NOMO-1 treated with dmso at 0.1 percent for 144 hours (cell line): ENCODE data around the gene ZNF428.

Experiments
- DNase-seq: peaks from one replicate; lab custom pipeline; 2025; ENCODE audit not compliant: unreplicated experiment; lab: John Stamatoyannopoulos, UW

Gene ZNF428

DNA sequence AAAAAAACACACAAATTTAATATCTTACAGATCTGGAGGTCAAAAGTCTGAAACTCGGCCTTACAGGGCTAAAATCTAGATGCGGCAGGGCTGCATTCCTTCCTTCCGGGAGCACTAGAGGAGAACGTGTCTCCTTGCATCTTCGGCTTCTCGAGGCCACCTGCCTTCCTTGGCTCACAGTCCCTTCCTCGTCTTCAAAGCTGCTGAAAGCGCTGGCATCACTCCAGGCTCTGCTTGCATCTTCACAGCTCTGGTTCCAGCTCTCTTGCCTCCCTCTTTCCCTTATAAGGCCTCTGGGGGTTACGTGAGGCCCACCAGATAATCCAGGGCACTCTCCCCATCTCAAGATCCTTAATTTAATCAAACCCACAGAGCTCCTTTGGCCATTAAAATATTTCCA, 54.6 kb downstream of the ZNF428 start:
- no peak for DNase-seq

GRCh38 chr19:43563816-43564457, 55.5 kb downstream of the ZNF428 start:
- DNase-seq, result no peak

GRCh38 chr19:43562698-43563241, 56.7 kb downstream of the ZNF428 start:
- peak; percentile 97 for DNase-seq

- no peak for DNase-seq
These were observed 57.2 kb downstream of the ZNF428 start for GRCh38 chr19:43562226-43562697.

DNA sequence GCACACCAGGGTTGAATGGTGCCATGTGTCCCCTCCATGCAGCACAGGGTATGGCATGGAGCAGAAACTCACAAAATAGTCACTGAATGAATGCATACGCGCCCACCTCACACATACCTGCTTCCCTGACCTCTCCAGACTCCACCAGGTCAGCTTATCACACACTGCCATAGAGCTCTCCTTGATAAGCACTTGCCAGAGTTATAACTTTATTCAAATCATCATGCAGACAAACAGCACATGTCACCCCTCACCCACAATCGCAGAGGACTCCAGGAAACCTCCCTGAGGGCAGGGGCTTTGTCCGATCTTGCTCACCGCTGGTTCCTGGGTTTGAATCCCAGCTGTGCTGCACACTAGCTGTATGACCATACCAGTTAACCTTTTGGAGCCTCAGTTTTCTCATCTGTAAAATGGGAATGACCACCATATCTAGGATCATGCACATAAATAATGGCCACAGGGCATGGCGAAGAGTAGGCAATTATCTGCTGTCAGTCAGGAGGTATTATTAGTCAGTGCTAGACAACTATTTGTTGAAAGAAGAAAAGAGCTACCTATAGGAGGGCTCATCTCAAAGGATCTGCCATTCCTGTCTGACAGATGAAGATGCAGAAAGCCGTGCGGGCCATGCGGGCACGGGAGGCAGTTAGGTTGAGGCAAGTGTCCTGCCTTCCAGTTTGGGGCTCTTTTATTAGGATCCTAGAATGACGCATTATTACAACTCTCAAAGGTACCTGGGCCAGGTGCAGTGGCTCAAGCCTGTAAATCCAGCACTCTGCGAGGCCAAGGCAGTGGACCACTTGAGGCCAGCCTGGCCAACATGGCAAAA, 58.1 kb downstream of the ZNF428 start:
- DNase-seq, result no peak

- DNase-seq, result no peak
These were observed 58.7 kb downstream of the ZNF428 start for GRCh38 chr19:43560687-43561086.
